GM13977 (cell line): ENCODE data around the gene MRAP.

ENCODE experiments used
- DNase-seq: peaks from one replicate; pipeline ENCODE4 v3.0.0; 2012; ENCODE audit warnings: low spot score
- CTCF ChIP-seq: IDR thresholded peaks from 2 replicates; pipeline ENCODE4 v1.5.1; 2012; ENCODE audit warnings: mild to moderate bottlenecking, control low read depth; ENCODE audit not compliant: insufficient read depth; ENCODE audit errors: extremely low read depth, missing control alignments
- in situ Hi-C: fragments of 300-500 bp; cut with MboI; formaldehyde crosslinking; loops from one replicate; pipeline ENCODE4 v1.12.0; 2022; ENCODE audit warnings: low sequenced_read_pairs, low pct_unique_long_range_greater_than_20kb, mixed read lengths, inconsistent platforms; ENCODE audit not compliant: unreplicated experiment

The MRAP gene

GRCh38 chr21:32298658-32299081, at the start of gene MRAP:
Gene MRAP (plus strand): TSS chr21:32298855. CDS start chr21:32298972, 117 bp downstream.
- in situ Hi-C loops, result no loop called here
- no peak for DNase-seq

GRCh38 chr21:32249511-32250280, 49.0 kb upstream of the MRAP start:
- in situ Hi-C loops, result no loop called here
- no peak for TF ChIP-seq CTCF
- no peak for DNase-seq

More at GRCh38 chr21:32298658-32299081, at the start of gene MRAP:
- no peak for TF ChIP-seq CTCF

GRCh38 chr21:32252136-32252535, 46.5 kb upstream of the MRAP start:
- TF ChIP-seq CTCF, result no peak
- DNase-seq, result no peak
- in situ Hi-C loops, result no loop called here

- in situ Hi-C loops, result no loop called here
- TF ChIP-seq CTCF, result no peak
- DNase-seq, result no peak
Measured at GRCh38 chr21:32253215-32253641, 45.4 kb upstream of the MRAP start.

GRCh38 chr21:32256251-32256650, 42.4 kb upstream of the MRAP start:
- no peak for TF ChIP-seq CTCF
- in situ Hi-C loops, result no loop called here

GRCh38 chr21:32256873-32257620, 41.6 kb upstream of the MRAP start:
- in situ Hi-C loops, result no loop called here
- no peak for DNase-seq
- TF ChIP-seq CTCF, result no peak

More at GRCh38 chr21:32256251-32256650, 42.4 kb upstream of the MRAP start:
- no peak for DNase-seq
